ENCODE results near the gene NANS. TPM values are rescaled to one million over a fixed set of nuclear protein-coding genes. Genes with fewer than 3 reads are reported as not detected.

Gene NANS
- total and polyA plus RNA-seq, 10 of the 15 experiments (the other 5 are each of a cell fraction or from before 2014, with no cell fraction given), result 21.0 to 126 (median 52.3) TPM

DNA sequence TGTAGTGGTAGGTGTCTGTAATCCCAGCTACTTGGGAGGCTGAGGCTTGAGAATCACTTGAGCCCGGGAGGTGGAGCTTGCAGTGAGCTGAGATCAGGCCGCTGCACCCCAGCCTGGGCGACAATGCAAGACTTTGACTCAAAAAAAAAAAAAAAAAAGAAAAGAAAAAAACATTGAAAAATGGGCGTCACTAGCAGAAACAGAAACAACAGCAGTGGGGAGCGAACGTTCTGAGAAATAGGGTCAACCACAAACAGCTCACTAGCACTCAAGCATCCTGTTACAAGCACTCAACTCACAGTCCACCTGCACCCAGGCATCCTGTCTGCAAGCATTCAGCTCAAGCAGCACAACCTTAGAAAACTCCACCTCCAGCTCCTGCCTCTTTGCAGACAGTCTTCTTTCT lies 45.3 kb downstream of the NANS start (continued):
- TF ChIP-seq RELB (IDR thresholded peaks at IDR 0.05; ENCODE audit: low read depth), result peak; percentile 76
- peak; percentile 88; the same call in 1 of the 2 replicates for TF ChIP-seq TCF12 (IDR thresholded peaks at IDR 0.05; ENCODE audit: low read depth, low read length)
- TF ChIP-seq RCOR1 (conservative IDR thresholded peaks at IDR 0.05; ENCODE audit: low read depth, low read length), result no peak
- TF ChIP-seq PAX5 (IDR thresholded peaks at IDR 0.05; ENCODE audit: borderline replicate concordance, low read depth, low read length), result peak; percentile 62; the same call in 1 of the 2 replicates
- no peak; the same call in 1 of the 2 replicates for TF ChIP-seq TCF7 (IDR thresholded peaks at IDR 0.05; ENCODE audit: borderline replicate concordance)

DNA sequence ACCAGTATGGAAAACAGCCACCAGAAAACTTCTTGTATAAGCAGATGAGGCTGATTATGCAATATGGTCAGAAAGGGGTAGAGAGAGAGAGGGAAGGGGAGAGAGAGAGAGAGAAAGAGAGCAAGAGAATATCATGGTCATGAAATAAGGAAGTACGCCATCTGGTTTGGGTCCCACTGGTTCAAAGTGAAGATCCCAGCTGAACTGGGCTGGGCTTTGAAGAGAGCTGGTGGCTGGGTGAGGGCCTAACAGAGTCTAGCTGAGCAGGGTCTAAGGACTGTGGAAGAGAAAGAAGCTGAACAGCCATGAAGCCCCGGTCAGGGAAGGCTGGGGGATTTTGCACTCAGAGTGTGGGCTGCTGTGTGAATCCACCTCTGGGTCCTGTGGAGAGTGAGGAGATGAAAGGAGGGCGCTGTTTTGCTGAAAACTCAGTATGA lies 47.9 kb downstream of the NANS start:
- H3K4me2 ChIP-seq (ENCODE audit: control insufficient read depth, insufficient read depth), result peak overlapping the region; percentile 26
- TF ChIP-seq SMAD5 (IDR thresholded peaks at IDR 0.05; ENCODE audit: low read depth) (no peak), WRNIP1 (IDR thresholded peaks at IDR 0.05; ENCODE audit: borderline replicate concordance, low read depth, low read length) (no peak; the same call in 1 of the 2 replicates), ATF3 (IDR thresholded peaks at IDR 0.05; ENCODE audit: borderline replicate concordance, extremely low read depth, low read depth, low read length) (no peak), RBBP5 (conservative IDR thresholded peaks at IDR 0.05) (no peak), BMI1 (IDR thresholded peaks at IDR 0.05; ENCODE audit: borderline replicate concordance) (no peak), ZNF687 (IDR thresholded peaks at IDR 0.05) (peak; percentile 64; the same call in 1 of the 2 replicates), KAT2A (conservative IDR thresholded peaks at IDR 0.05; ENCODE audit: control insufficient read depth, low read depth, low read length) (no peak), STAT1 (conservative IDR thresholded peaks at IDR 0.05) (no peak), ZNF384 (IDR thresholded peaks at IDR 0.05; ENCODE audit: borderline replicate concordance, low read depth, low read length) (no peak), CREM (IDR thresholded peaks at IDR 0.05; ENCODE audit: low read depth) (no peak)

More for the DNA sequence above, 47.9 kb downstream of the NANS start:
- ChIA-PET CTCF (interaction anchor here (0.7 to 1.8 kb wide), 6 partner anchors 14 to 101 kb away, joined by 3 to 16 read pairs (median 4); partner anchors contain the start of gene TRIM14), SMC1A (ENCODE audit: uncharacterized antibody, unreplicated experiment) (interaction anchor here (0.7 to 2.2 kb wide), 9 partner anchors 9 to 158 kb away, joined by 3 to 12 read pairs (median 4); partner anchors contain the start of gene TRIM14), RAD21 (ENCODE audit: unreplicated experiment) (interaction anchor here (0.7 to 2.4 kb wide), 5 partner anchors 9 to 152 kb away, joined by 3 to 20 read pairs (median 4); partner anchors contain the start of genes NANS and TRIM14), POLR2A (interaction anchor here (1.3 to 3.0 kb wide), 4 partner anchors 14 to 151 kb away, joined by 3 to 17 read pairs (median 8); partner anchors contain the start of genes NANS, TBC1D2 and TRIM14)
- no TSS peak for BruUV-seq (replicated peaks)
- Histone ChIP-seq H4K20me1 (ENCODE audit: control insufficient read depth, insufficient read depth) (no peaks in the 10 kb centered on the region), H2AFZ (ENCODE audit: control insufficient read depth, low read depth, low read length) (peak overlapping the region; percentile 0), H3K27ac (ENCODE audit: control insufficient read depth, insufficient read depth) (peak overlapping the region; percentile 85), H3K4me3 (no peak overlapping the region), H3K9ac (ENCODE audit: control insufficient read depth, insufficient read depth, low read length) (peak overlapping the region; percentile 31), H3K9me3 (replicated peaks; ENCODE audit: control insufficient read depth, insufficient read depth, low read length) (no peaks in the 10 kb centered on the region), H3K79me2 (ENCODE audit: control insufficient read depth, insufficient read depth, low read length) (peaks cover 53% of the 10 kb centered on the region), H3K27me3 (replicated peaks in 1 of 2; ENCODE audit: control insufficient read depth in 2 of 2, insufficient read depth in 2 of 2, low read length in 1 of 2) (no peaks in the 10 kb centered on the region), H3K36me3 (ENCODE audit: control insufficient read depth in 2 of 2, insufficient read depth in 2 of 2, low read length in 1 of 2) (peaks cover 2 to 9% of the 10 kb centered on the region in 2 experiments; a peak in 3 of 4 replicates), H3K4me1 (ENCODE audit: control insufficient read depth, insufficient read depth, low read length) (peaks cover 88% of the 10 kb centered on the region)
- DNase-seq (ENCODE audit: low read depth, low spot score) (no peak), FAIRE-seq (peak; percentile 38), ATAC-seq (peak; percentile 31)
- WGBS (ENCODE audit: insufficient coverage, insufficient replicate concordance, low lambda C conversion rate, missing lambda C conversion rate), result 13% methylated on average over 3 of the region's 3 CpGs
- in situ Hi-C loops (cut with MboI), result no loop called here
- intact Hi-C loops (cut with micrococcal nuclease; ENCODE audit: unreplicated experiment), result loop anchor here (5.0 kb wide), 1 partner anchor 67 kb away; no protein-coding TSS in a partner anchor

Data from GM12878 (cell line).